Measurements from ENCODE around the gene TMEM182.

GRCh38 chr2:102801858-102802699 is 40.2 kb downstream of the TMEM182 start:
- no peak for TF ChIP-seq ZBTB33 (CRISPR knock-in tag; IDR thresholded peaks at IDR 0.05)
- TF ChIP-seq SP2 (IDR thresholded peaks at IDR 0.05; ENCODE audit: extremely low read depth, low read depth, low read length, poor library complexity, severe bottlenecking): no peak
- no peak for TF ChIP-seq EZH2 (IDR thresholded peaks at IDR 0.05; ENCODE audit: borderline replicate concordance, low read depth, low read length)

All from K562 (cell line).